GM21529 (cell line): ENCODE measurements around the gene ERF.

ENCODE experiments used
- ATAC-seq: cut with Tn5 transposase; IDR thresholded peaks from one replicate; pipeline ENCODE4 v1.9.1; 2021; ENCODE audit not compliant: unreplicated experiment

The ERF gene

DNA sequence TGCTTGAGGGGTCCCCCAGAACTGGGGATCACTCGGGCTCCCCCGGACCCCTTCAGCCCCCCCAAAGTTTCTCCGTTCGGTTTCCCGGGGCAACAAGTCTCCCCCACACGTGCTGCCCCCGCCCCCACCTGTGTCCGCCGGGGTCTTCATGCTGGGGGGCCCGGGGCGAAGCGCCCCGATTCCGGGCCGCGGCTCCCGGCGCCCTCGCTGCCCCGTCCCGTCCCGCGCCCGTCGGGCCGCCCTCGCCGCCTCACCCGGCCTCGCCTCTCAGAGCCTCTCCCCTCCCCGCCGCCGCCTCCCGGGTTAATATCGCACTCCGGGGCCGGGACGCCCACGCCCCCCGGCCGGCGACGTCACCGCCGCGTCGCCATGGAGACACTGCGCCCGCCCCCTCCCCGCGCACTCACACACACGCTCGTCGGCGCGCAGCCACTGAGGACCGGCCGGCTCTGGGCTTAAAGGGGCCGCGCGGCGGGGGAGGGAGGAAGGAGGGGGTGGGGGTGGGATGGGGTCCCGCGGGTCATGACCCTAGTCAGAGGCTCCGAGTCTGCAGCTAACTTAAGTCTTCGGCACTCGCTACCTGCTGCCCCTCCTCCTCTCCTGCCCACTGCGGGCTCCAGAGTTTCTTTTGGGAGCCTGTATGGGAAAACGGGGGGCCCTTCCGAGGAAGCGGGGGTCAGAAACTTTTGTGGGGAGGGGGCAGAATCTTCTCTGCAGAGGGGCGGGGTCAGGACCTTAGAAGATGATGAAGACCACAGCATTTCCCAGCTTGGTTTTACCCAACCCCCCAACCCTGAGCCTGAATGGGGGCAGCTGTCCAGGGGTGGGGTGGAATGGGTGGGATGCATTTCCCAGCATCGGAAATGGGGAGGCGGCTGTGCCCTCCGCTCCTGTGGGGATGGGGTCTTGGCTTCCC lies at the start of gene ERF:
Gene ERF, minus strand, starts transcription at position 279 of the 916 bp plus-strand sequence. Its CDS starts 129 bp downstream, at position 150.
- peak; percentile 54 for ATAC-seq

GRCh38 chr19:42303876-42304275 lies 48.9 kb upstream of the ERF start:
- ATAC-seq: no peak

GRCh38 chr19:42303101-42303464 lies 48.2 kb upstream of the ERF start:
- no peak for ATAC-seq

GRCh38 chr19:42301646-42302203 lies 46.8 kb upstream of the ERF start, which contains the start of gene PRR19:
Gene PRR19 (plus strand): TSS chr19:42302132. CDS start chr19:42309585, 7,453 bp downstream.
- ATAC-seq: peak; percentile 9

- no peak for ATAC-seq
Measured at GRCh38 chr19:42297039-42297438, 42.1 kb upstream of the ERF start.

GRCh38 chr19:42295831-42296525 lies 41.0 kb upstream of the ERF start:
- peak; percentile 51 for ATAC-seq

DNA sequence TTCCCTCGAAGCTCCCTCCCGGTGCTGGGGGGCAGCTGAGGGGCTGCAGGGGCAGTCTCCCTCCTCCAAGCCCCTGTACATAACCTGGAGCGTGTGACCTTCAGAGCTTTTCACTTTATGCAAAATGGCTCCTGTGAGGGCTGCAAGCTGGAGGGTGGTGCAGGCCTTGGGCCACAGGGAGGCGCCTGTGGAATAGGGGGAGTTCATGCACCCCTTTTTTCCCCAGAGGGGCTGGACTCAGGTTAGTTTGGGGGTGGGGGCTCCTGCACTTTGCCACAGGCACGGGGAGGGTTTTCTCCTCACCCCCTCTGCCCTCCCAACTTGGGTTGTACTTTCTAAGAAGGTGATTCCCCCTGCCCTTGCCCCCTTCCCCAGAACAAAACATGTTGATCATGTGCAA lies 40.4 kb upstream of the ERF start:
- ATAC-seq: no peak

DNA sequence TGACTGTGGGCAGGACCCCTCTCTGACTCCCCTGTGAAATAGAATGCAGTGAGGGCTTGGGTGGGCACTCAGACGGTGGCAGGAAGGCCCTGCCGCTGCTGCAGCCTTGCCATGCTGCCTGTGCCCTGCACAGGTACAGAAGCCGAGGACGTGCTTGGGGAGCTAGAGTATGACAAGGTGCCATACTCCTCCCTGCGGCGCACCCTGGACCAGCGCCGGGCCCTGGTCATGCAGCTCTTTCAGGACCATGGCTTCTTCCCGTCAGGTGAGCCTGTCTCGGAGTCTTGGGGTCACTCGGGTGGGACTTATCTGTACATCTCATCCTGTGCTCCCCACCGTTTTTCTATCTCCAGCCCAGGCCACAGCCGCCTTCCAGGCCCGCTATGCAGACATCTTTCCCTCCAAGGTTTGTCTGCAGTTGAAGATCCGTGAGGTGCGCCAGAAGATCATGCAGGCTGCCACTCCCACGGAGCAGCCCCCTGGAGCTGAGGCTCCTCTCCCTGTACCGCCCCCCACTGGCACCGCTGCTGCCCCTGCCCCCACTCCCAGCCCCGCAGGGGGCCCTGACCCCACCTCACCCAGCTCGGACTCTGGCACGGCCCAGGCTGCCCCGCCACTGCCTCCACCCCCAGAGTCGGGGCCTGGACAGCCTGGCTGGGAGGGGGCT lies 39.7 kb upstream of the ERF start:
- no peak for ATAC-seq

- ATAC-seq: no peak
Measured at GRCh38 chr19:42293948-42294347, 39.0 kb upstream of the ERF start.

GRCh38 chr19:42293540-42293939 lies 38.6 kb upstream of the ERF start:
- ATAC-seq: no peak

DNA sequence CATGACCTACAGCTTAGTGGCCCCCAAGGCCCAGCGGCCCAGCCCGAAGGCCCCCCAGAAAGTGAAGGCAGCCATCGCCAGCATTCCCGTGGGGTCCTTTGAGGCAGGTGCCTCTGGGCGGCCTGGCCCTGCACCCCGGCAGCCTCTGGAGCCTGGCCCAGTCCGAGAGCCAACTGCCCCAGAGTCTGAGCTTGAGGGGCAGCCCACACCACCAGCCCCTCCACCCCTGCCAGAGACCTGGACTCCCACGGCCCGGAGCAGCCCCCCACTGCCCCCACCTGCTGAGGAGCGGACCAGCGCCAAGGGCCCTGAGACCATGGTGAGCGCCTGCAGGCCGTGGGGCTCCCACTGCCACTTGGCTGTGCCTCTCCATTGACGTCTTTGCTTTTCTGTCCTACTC lies 38.0 kb upstream of the ERF start:
- no peak for ATAC-seq

DNA sequence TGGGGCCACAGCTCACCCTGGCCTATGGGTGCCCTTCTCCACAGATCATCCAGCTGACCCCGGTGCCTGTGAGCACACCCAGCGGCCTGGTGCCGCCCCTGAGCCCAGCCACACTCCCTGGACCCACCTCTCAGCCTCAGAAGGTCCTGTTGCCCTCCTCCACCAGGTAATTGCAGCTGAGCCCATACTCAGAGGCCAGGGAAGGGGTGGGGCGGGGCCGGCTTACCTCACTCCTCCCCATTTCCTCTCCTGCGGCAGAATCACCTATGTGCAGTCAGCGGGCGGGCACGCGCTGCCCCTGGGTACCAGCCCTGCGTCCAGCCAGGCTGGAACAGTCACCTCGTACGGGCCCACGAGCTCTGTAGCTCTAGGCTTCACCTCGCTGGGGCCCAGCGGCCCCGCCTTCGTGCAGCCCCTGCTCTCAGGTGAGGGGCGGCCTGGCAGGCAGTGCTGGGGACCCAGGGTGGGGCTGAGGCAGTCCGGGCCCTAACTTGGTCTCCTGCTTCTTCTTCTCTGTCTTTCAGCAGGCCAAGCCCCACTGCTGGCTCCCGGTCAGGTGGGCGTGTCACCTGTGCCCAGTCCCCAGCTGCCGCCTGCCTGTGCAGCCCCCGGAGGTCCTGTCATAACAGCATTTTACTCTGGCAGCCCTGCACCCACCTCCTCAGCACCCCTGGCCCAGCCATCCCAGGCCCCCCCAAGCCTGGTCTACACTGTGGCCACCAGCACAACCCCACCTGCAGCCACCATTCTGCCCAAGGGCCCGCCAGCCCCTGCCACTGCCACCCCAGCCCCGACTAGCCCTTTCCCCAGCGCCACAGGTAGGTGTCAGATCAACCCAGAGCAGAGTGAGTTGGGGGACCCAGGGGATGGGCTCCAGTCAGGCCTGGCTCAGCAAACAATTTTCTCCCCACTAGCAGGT lies 37.4 kb upstream of the ERF start:
- ATAC-seq: no peak

- ATAC-seq: no peak
Measured at GRCh38 chr19:42291435-42291810, 36.5 kb upstream of the ERF start.

DNA sequence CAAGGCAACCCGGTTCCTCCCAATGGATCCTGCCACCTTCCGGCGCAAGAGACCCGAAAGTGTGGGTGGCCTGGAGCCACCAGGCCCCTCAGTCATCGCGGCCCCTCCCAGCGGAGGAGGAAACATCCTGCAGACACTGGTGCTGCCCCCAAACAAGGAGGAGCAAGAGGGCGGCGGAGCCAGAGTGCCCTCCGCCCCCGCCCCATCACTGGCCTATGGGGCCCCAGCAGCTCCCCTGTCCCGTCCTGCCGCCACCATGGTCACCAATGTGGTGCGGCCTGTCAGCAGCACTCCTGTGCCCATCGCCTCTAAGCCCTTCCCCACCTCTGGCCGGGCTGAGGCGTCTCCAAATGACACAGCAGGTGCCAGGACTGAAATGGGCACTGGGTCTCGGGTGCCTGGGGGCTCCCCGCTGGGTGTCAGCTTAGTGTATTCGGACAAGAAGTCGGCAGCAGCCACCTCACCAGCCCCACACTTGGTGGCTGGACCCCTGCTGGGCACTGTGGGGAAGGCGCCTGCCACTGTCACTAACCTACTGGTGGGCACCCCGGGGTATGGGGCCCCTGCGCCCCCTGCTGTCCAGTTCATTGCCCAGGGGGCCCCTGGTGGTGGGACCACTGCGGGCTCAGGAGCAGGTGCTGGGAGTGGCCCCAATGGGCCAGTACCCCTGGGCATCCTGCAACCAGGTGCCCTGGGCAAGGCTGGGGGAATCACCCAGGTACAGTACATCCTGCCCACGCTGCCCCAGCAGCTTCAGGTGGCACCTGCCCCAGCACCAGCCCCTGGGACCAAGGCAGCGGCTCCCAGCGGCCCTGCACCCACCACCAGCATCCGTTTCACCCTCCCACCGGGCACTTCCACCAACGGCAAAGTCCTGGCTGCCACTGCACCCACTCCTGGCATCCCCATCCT lies 35.9 kb upstream of the ERF start:
- ATAC-seq: no peak

- ATAC-seq: no peak
Measured at GRCh38 chr19:42290136-42290522, 35.2 kb upstream of the ERF start.

- ATAC-seq: no peak
Measured at GRCh38 chr19:42289556-42290041, 34.7 kb upstream of the ERF start.

DNA sequence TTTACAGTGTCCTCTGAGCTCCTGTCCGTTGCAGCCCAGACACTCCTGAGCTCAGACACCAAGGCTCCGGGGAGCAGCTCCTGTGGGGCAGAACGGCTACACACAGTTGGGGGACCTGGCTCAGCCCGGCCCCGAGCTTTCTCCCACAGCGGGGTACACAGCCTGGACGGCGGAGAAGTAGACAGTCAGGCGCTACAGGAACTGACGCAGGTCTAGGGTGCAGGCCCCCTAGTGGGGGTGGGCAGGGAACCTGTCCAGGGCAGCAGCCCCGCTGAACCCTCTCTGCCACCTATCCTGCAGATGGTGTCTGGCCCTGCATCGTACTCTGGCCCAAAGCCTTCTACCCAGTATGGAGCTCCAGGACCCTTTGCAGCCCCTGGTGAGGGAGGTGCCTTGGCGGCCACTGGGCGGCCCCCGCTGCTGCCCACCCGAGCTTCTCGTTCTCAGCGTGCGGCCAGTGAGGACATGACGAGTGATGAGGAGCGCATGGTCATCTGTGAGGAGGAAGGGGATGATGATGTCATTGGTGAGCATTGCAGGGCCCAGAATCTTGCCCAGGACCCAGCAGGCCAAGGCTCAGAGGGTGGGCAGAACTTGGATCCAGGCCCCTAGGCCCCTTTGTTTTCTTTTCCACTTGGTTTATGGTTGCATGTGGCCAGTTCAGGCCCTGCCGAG lies 34.1 kb upstream of the ERF start:
- ATAC-seq: no peak

DNA sequence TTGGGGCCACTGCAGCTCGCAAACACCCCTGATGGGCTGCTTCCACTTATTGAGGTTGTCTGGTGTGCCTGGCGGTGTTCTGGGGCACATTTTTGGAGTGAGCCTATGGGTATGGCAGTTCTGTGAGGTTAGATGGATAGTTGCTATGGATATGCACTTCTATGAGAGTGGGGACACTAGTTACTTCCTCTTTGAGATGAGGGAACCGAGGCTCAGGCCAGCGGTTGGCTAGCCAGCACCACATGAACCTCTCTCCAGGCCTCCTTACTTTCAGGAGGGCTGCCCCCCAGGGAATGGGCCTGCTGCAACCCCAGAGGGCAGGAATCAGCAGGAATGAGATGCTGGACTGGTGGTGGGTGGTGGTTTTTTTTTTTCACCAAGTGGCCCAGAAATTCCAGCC lies 33.5 kb upstream of the ERF start:
- ATAC-seq: no peak

- no peak for ATAC-seq
Measured at GRCh38 chr19:42287827-42288107, 32.8 kb upstream of the ERF start.
